Measurements from ENCODE around the gene CDH2. TPM values are rescaled to one million over a fixed set of nuclear protein-coding genes. Genes with fewer than 3 reads are reported as not detected.

CDH2 gene
- total and polyA plus RNA-seq, 2 experiments from 2014 or later: 14.7 to 36.9 TPM

GRCh38 chr18:28163201-28163775 is 13.6 kb downstream of the CDH2 start (continued):
- TF ChIP-seq EZH2 (IDR thresholded peaks at IDR 0.05; ENCODE audit: low read depth, unreplicated experiment) (no peak), EZH2phosphoT487 (IDR thresholded peaks at IDR 0.05; ENCODE audit: unreplicated experiment) (no peak), CREB1 (CRISPR knock-in tag; IDR thresholded peaks at IDR 0.05; ENCODE audit: low read depth) (no peak), ZNF462 (CRISPR knock-in tag; IDR thresholded peaks at IDR 0.05) (no peak), JUNB (IDR thresholded peaks at IDR 0.05; ENCODE audit: unreplicated experiment) (no peak), NANOG (IDR thresholded peaks at IDR 0.05; ENCODE audit: borderline replicate concordance) (no peak)

GRCh38 chr18:28161608-28162599 is 15.0 kb downstream of the CDH2 start:
- ATAC-seq: no peak
- Mint-ChIP-seq H3K27ac (no peak overlapping the region), H3K4me3 (no peak overlapping the region), H3K9me3 (no peaks in the 10 kb centered on the region), H3K27me3 (ENCODE audit: insufficient read depth, low read depth, poor library complexity) (no peaks in the 10 kb centered on the region), H3K4me1 (peaks cover 21% of the 10 kb centered on the region), H3K36me3 (ENCODE audit: low read depth) (no peaks in the 10 kb centered on the region)
- no peak for DNase-seq (ENCODE audit: low spot score)
- TF ChIP-seq ZNF114 (CRISPR knock-in tag; IDR thresholded peaks at IDR 0.05): no peak
- TF ChIP-seq POLR2AphosphoS5 (IDR thresholded peaks at IDR 0.05; ENCODE audit: low read depth): no peak
- TF ChIP-seq ZNF331 (CRISPR knock-in tag; IDR thresholded peaks at IDR 0.05; ENCODE audit: low read depth): no peak
- TF ChIP-seq CREB1 (CRISPR knock-in tag; IDR thresholded peaks at IDR 0.05; ENCODE audit: low read depth): no peak
- TF ChIP-seq NANOG (IDR thresholded peaks at IDR 0.05; ENCODE audit: borderline replicate concordance): no peak
- no peak for TF ChIP-seq EZH2phosphoT487 (IDR thresholded peaks at IDR 0.05; ENCODE audit: unreplicated experiment)
- TF ChIP-seq ETS1 (IDR thresholded peaks at IDR 0.05): no peak
- TF ChIP-seq JUNB (IDR thresholded peaks at IDR 0.05; ENCODE audit: unreplicated experiment): no peak
- no peak for TF ChIP-seq REST (IDR thresholded peaks at IDR 0.05; ENCODE audit: unreplicated experiment)
- TF ChIP-seq STAT1 (IDR thresholded peaks at IDR 0.05; ENCODE audit: unreplicated experiment): no peak
- Histone ChIP-seq H4K20me1 (replicated peaks; ENCODE audit: insufficient read depth) (0 out of 2 replicates have a peak, but pooled peaks cover 9% of the 10 kb centered on the region), H3K4me1 (ENCODE audit: insufficient read depth) (no peaks in the 10 kb centered on the region), H3K4me3 (no peak overlapping the region), H3K27ac (ENCODE audit: low read depth) (no peak overlapping the region), H3K36me3 (ENCODE audit: insufficient read depth) (no peaks in the 10 kb centered on the region), H3K9me2 (ENCODE audit: insufficient read depth) (0 out of 2 replicates have a peak, but pooled peaks cover 3% of the 10 kb centered on the region), H3K27me3 (ENCODE audit: insufficient read depth) (no peaks in the 10 kb centered on the region), H3K79me2 (replicated peaks; ENCODE audit: insufficient read depth) (peaks cover 35% of the 10 kb centered on the region), H3F3A (replicated peaks; ENCODE audit: low read depth) (no peaks in the 10 kb centered on the region), H3K4me2 (no peak overlapping the region), H2AFZ (no peak overlapping the region)
